Aorta (tissue), 5 donors: Measurements from ENCODE around the gene SYTL5. TPM values are rescaled to one million over a fixed set of nuclear protein-coding genes. Genes with fewer than 3 reads are reported as not detected.

Experiments used
- ATAC-seq: fragments of 200-7000 bp; cut with Tn5 transposase; one replicate; pipeline ENCODE4 v1.9.1; 2022; ENCODE audit warnings: moderate library complexity; ENCODE audit not compliant: low FRiP score
- DNase-seq, 2 donors: peaks; one replicate each; pipeline ENCODE4 v3.0.0-alpha.2; 2020
- H3K27ac ChIP-seq, 2 donors: one replicate each; pipeline ENCODE4 v1.5.1; 2013; ENCODE audit warnings: low read length in 2 of 2, mild to moderate bottlenecking in 2 of 2, moderate library complexity in 2 of 2, control low read depth in 1 of 2, inconsistent platforms in 1 of 2, low read depth in 1 of 2
- H3K27me3 ChIP-seq, 2 donors: one replicate each; pipeline ENCODE4 v1.6.1; 2013; ENCODE audit warnings: control low read depth in 1 of 2, low read length in 1 of 2, mild to moderate bottlenecking in 1 of 2, moderate library complexity in 1 of 2; ENCODE audit not compliant: insufficient read depth in 2 of 2, control insufficient read depth in 1 of 2
- H3K36me3 ChIP-seq, 2 donors: one replicate each; pipeline ENCODE4 v1.6.1; 2013; ENCODE audit warnings: control low read depth in 1 of 2, low read length in 1 of 2, mild to moderate bottlenecking in 1 of 2; ENCODE audit not compliant: insufficient read depth in 2 of 2, control insufficient read depth in 1 of 2
- H3K4me1 ChIP-seq, 2 donors: one replicate each; pipeline ENCODE4 v1.6.1; 2013; ENCODE audit warnings: low read length in 2 of 2, control low read depth in 1 of 2, mild to moderate bottlenecking in 1 of 2, moderate library complexity in 1 of 2; ENCODE audit not compliant: insufficient read depth in 2 of 2, control insufficient read depth in 1 of 2
- H3K4me3 ChIP-seq, 2 donors: one replicate each; pipeline ENCODE4 v1.5.1; 2013; ENCODE audit warnings: low read length in 2 of 2, control low read depth in 1 of 2, mild to moderate bottlenecking in 1 of 2
- H3K9me3 ChIP-seq: one replicate; pipeline ENCODE4 v1.6.1; 2013; ENCODE audit warnings: mild to moderate bottlenecking, low read length; ENCODE audit not compliant: control insufficient read depth
- WGBS, 2 donors: extraction: QIAGEN DNeasy Blood & Tissue Kit; methylation state at CpG; one replicate each; pipeline ENCODE4 v1.1.7; 2013; 5-methylcytosine and 5-hydroxymethylcytosine counted together
- intact Hi-C, 2 donors: fragments of 100-400 bp; cut with DNase I; formaldehyde crosslinking; loops; one replicate each; pipeline versions ENCODE4 v1.14.2 to v1.15.0; 2022
- polyA plus RNA-seq, 2 donors: library from polyadenylated mRNA; stranded (reverse); fragments of 200-250 nt; gene quantifications; one replicate each; pipeline ENCODE4 v1.2.3, GENCODE V29; 2013
- total RNA-seq, 2 donors: library from RNA; stranded (reverse); fragmentation: NEBNext Ultra II Directional; extraction: Animal tissue kit (Norgen Biotek cat#: 25700); gene quantifications; one replicate each; pipeline ENCODE4 v1.2.1, GENCODE V29; 2021
- donor health status: healthy with polysubstance abuse.
- donor health status: Bipolar disorder and iron deficiency.
- donor health status: DM: no; HTN: no; CAD: no.
- donor health status: DM: no; HTN: no; CAD: no.
- donor health status: DM: yes; HTN: yes; CAD: no.

SYTL5 gene
- total and polyA plus RNA-seq, 4 donors = 0.18 to 1.8 TPM; not detected in 2

- WGBS, 2 donors = 10 to 36% methylated on average over 3 of the region's 3 CpGs
Measured at GRCh38 chrX:38045538-38046096, 39.3 kb downstream of the SYTL5 start.

GRCh38 chrX:38048886-38049285, 42.5 kb downstream of the SYTL5 start:
- H3K9me3 ChIP-seq = peaks cover 2% of the 10 kb centered on the region
- intact Hi-C loops = no loop called here
- 59 to 76% methylated on average over 1 of the region's 1 CpG for WGBS, 2 donors
- no peak overlapping the region for H3K27ac ChIP-seq
- H3K4me1 ChIP-seq = no peaks in the 10 kb centered on the region
- H3K4me3 ChIP-seq = no peak overlapping the region
- no peak for DNase-seq
- H3K27me3 ChIP-seq = no peaks in the 10 kb centered on the region
- ATAC-seq = no peak
- H3K36me3 ChIP-seq = no peaks in the 10 kb centered on the region

More at GRCh38 chrX:38045538-38046096, 39.3 kb downstream of the SYTL5 start:
- no peak overlapping the region for H3K4me3 ChIP-seq
- H3K9me3 ChIP-seq = peaks cover 2% of the 10 kb centered on the region
- no peaks in the 10 kb centered on the region for H3K36me3 ChIP-seq
- no peaks in the 10 kb centered on the region for H3K4me1 ChIP-seq
- DNase-seq = no peak
- no peak overlapping the region for H3K27ac ChIP-seq
- H3K27me3 ChIP-seq = no peaks in the 10 kb centered on the region
- ATAC-seq = no peak
- intact Hi-C loops = no loop called here

- Histone ChIP-seq H3K4me1 (no peaks in the 10 kb centered on the region), H3K9me3 (peaks cover 2% of the 10 kb centered on the region), H3K36me3 (no peaks in the 10 kb centered on the region), H3K27me3 (no peaks in the 10 kb centered on the region), H3K4me3 (no peak overlapping the region), H3K27ac (no peak overlapping the region)
- no peak for ATAC-seq
- 39 to 82% methylated on average over 1 of the region's 1 CpG for WGBS, 2 donors
- intact Hi-C loops = no loop called here
- DNase-seq = no peak
Measured at GRCh38 chrX:38050806-38051205, 44.5 kb downstream of the SYTL5 start.

GRCh38 chrX:38052096-38052495, 45.7 kb downstream of the SYTL5 start:
- no peak for ATAC-seq
- WGBS, 2 donors = 55 to 95% methylated on average over 1 of the region's 1 CpG

DNA sequence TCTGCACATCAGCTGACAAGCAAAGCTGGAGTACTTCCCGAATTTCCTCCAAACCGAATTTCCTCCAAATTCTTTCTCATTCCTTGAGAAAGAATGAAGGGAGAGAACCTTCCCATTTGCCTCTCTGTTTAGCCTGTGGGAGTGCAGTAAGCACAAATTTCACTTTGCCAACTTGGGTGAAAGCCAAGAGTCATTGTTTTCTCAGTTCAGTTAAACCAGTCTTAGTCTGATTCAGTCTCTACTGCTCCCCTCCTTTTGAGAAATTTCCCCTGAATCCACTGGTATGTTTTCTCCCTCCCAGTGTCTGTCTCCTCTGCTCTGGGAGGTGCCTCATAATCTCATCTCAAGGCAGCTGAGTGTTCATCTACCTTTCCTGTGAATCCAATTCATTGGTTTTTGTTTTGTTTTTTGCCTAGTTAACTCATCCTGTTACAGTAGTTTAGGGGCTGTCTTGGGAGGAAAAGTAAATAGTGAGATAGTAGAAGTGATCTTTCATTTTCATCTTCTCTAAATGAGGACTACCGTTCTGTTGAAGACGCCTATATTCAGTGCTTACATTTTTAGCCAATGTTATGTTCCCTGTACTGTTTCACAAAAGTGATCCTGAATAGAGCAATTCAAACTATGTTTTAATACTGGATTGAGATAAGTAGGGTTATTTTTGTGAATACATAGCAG, 49.0 kb downstream of the SYTL5 start:
- H3K27me3 ChIP-seq = no peaks in the 10 kb centered on the region
- H3K4me1 ChIP-seq = no peaks in the 10 kb centered on the region
- H3K9me3 ChIP-seq = no peaks in the 10 kb centered on the region
- ATAC-seq (no peak), DNase-seq (no peak)
- no peak overlapping the region for H3K4me3 ChIP-seq
- intact Hi-C loops = no loop called here
- WGBS, 2 donors = 23 to 39% methylated on average over 4 of the region's 4 CpGs
- H3K36me3 ChIP-seq = no peaks in the 10 kb centered on the region
- H3K27ac ChIP-seq = no peak overlapping the region

More at GRCh38 chrX:38052096-38052495, 45.7 kb downstream of the SYTL5 start:
- no peak for DNase-seq
- Histone ChIP-seq H3K36me3 (no peaks in the 10 kb centered on the region), H3K27ac (no peak overlapping the region), H3K9me3 (no peaks in the 10 kb centered on the region), H3K4me1 (no peaks in the 10 kb centered on the region), H3K4me3 (no peak overlapping the region), H3K27me3 (no peaks in the 10 kb centered on the region)
- intact Hi-C loops = no loop called here

DNA sequence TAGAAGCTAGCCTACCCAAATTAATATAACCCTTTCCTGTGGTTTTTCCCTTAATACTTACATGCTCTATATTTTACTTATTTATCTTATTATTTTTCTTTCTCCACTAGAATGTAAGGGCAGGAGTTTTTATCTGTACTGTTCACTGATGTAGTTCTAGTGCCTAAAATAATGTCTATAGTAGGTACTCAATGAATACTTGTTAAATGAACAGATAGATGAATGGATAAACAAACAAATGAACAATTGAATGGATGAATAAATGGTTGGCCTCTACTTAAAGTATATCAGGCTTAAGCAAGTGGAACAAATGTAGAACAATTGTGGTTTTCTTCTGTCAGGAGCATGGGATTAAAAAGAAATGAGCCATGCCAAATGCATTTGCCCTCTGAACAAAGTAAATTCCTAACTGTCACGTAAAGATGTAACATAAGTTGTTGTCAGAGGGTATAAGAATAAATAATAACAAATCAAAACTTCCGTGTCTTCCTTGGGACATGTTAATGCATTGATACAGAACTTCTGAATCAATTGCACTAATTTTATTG, 54.1 kb downstream of the SYTL5 start:
- H3K27me3 ChIP-seq = no peaks in the 10 kb centered on the region
- no peaks in the 10 kb centered on the region for H3K36me3 ChIP-seq
- H3K27ac ChIP-seq = no peak overlapping the region
- intact Hi-C loops = no loop called here
- H3K4me1 ChIP-seq = no peaks in the 10 kb centered on the region
- ATAC-seq (no peak), DNase-seq (no peak)
- WGBS, 2 donors = 75 to 95% methylated on average over 2 of the region's 2 CpGs
- no peaks in the 10 kb centered on the region for H3K9me3 ChIP-seq
- H3K4me3 ChIP-seq = no peak overlapping the region

GRCh38 chrX:38061335-38061734, 55.0 kb downstream of the SYTL5 start:
- no peaks in the 10 kb centered on the region for H3K9me3 ChIP-seq
- H3K27me3 ChIP-seq = no peaks in the 10 kb centered on the region
- no peaks in the 10 kb centered on the region for H3K36me3 ChIP-seq
- no peaks in the 10 kb centered on the region for H3K4me1 ChIP-seq
- ATAC-seq = no peak
- no peak overlapping the region for H3K27ac ChIP-seq
- 31 to 50% methylated on average over 2 of the region's 2 CpGs for WGBS, 2 donors
- intact Hi-C loops = no loop called here
- no peak for DNase-seq
- H3K4me3 ChIP-seq = no peak overlapping the region

DNA sequence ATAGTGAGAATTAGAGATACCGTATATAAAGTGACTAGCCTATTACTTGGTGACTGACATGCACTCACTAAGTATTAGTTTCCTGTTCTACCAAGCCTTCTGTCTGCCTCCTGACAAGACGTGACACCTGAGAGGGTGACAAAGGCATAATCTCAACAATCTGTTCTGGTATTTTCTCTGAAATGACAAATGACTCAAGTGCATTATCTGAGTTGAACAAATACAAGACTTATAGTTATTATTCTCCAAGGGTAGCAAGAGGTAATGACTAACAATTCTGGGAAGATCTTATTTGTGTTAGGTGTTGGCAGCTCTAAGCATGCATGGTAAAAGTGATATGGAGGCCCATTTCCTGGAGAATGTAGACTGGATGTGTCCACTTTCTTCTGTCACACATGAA, 60.6 kb downstream of the SYTL5 start:
- no peak for DNase-seq
- Histone ChIP-seq H3K36me3 (no peaks in the 10 kb centered on the region), H3K27ac (no peak overlapping the region), H3K4me3 (no peak overlapping the region), H3K27me3 (no peaks in the 10 kb centered on the region), H3K4me1 (no peaks in the 10 kb centered on the region), H3K9me3 (no peaks in the 10 kb centered on the region)
- ATAC-seq = no peak
- intact Hi-C loops = no loop called here
- WGBS, 2 donors = 67 to 76% methylated on average over 2 of the region's 2 CpGs

DNA sequence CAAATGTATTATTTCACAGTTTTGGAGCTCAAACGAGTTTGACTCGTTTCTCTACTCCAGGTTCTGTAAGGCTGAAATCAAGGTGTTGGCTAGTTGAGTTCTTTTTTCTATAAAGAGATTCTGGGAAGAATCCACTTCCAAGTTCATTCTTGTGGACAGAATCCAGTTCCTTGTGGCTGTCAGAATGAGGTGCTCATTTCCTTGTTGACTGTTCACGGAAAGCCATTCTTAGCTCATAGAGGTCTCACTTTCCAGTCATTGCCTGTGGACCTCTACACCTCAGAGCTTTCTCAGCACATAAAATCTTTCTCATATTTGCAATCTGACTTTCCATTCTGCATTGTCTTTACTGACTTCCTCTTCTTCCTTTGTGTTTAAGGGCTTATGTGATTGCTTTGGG, 62.9 kb downstream of the SYTL5 start:
- Histone ChIP-seq H3K27ac (no peak overlapping the region), H3K9me3 (no peaks in the 10 kb centered on the region), H3K4me3 (no peak overlapping the region), H3K36me3 (no peaks in the 10 kb centered on the region), H3K27me3 (no peaks in the 10 kb centered on the region), H3K4me1 (no peaks in the 10 kb centered on the region)
- no peak for ATAC-seq
- no peak for DNase-seq
- intact Hi-C loops = no loop called here
- 80 to 94% methylated on average over 3 of the region's 3 CpGs for WGBS, 2 donors
